Naive thymus-derived CD4-positive, alpha-beta T cell (primary cell): Measurements from ENCODE around the gene NSMF. TPM values are rescaled to one million over a fixed set of nuclear protein-coding genes. Genes with fewer than 3 reads are reported as not detected.

ENCODE experiments used
- ATAC-seq: fragments of 150-1000 bp; cut with Tn5 transposase; 2 replicates; pipeline ENCODE4 v1.10.0; 2021; ENCODE audit warnings: mild to moderate bottlenecking, moderate library complexity
- CTCF ChIA-PET: fragments of 350-600 bp; sonication (Branson Sonifier 250); formaldehyde crosslinking; loops from one replicate; lab custom pipeline; 2021; ENCODE audit warnings: antibody characterized with exemption; lab: Charles Lee
- POLR2A ChIA-PET: fragments of 350-600 bp; sonication (Branson Sonifier 250); formaldehyde crosslinking; loops from one replicate; lab custom pipeline; 2021; ENCODE audit warnings: antibody characterized with exemption, inconsistent platforms; lab: Charles Lee
- DNase-seq, 9 donors: peaks; one replicate each; pipeline versions ENCODE4 v3.0.0 to v3.0.0-alpha.2; 2020 to 2022; ENCODE audit warnings: mixed read lengths in 1 of 9
- H3K27ac ChIP-seq: one replicate; pipeline ENCODE4 v1.7.0; 2013; ENCODE audit warnings: mild to moderate bottlenecking, low read depth, low read length, moderate library complexity
- H3K27me3 ChIP-seq, 2 donors: one replicate each; pipeline ENCODE4 v1.7.0; 2013; ENCODE audit warnings: low read length in 2 of 2, mild to moderate bottlenecking in 2 of 2, moderate library complexity in 2 of 2; ENCODE audit not compliant: control insufficient read depth in 2 of 2, insufficient read depth in 2 of 2
- H3K36me3 ChIP-seq, 3 experiments: 1 replicate in 2 of 3; 2 replicates in 1 of 3; pipeline ENCODE4 v1.7.0; 2013; ENCODE audit warnings: low read length in 3 of 3, mild to moderate bottlenecking in 3 of 3, moderate library complexity in 1 of 3; ENCODE audit not compliant: insufficient read depth in 3 of 3, control insufficient read depth in 2 of 3
- H3K4me1 ChIP-seq, 2 donors: one replicate each; pipeline ENCODE4 v1.7.0; 2013; ENCODE audit warnings: low read length in 2 of 2, mild to moderate bottlenecking in 2 of 2, moderate library complexity in 1 of 2; ENCODE audit not compliant: control insufficient read depth in 2 of 2, insufficient read depth in 2 of 2
- H3K4me3 ChIP-seq: 2 replicates; pipeline ENCODE4 v1.7.0; 2013; ENCODE audit warnings: mild to moderate bottlenecking, low read length
- H3K9me3 ChIP-seq, 3 experiments: 1 replicate in 2 of 3; 2 replicates in 1 of 3; pipeline ENCODE4 v1.7.0; 2013; ENCODE audit warnings: low read length in 3 of 3; ENCODE audit not compliant: control insufficient read depth in 2 of 3
- H3K27ac Mint-ChIP-seq, 9 donors: one replicate each; pipeline ENCODE4 v1.8.0; 2020 to 2022; ENCODE audit warnings: mixed read lengths in 9 of 9, mild to moderate bottlenecking in 8 of 9, moderate library complexity in 5 of 9, inconsistent platforms in 2 of 9
- H3K27me3 Mint-ChIP-seq, 5 donors: one replicate each; pipeline ENCODE4 v1.8.0; 2021 to 2022; ENCODE audit warnings: mixed read lengths in 5 of 5, mild to moderate bottlenecking in 1 of 5
- H3K36me3 Mint-ChIP-seq, 5 donors: one replicate each; pipeline ENCODE4 v1.8.0; 2020 to 2022; ENCODE audit warnings: mixed read lengths in 5 of 5, mild to moderate bottlenecking in 3 of 5, inconsistent platforms in 1 of 5
- H3K4me1 Mint-ChIP-seq, 7 donors: one replicate each; pipeline ENCODE4 v1.8.0; 2020 to 2022; ENCODE audit warnings: mixed read lengths in 7 of 7, mild to moderate bottlenecking in 3 of 7, inconsistent platforms in 1 of 7
- H3K4me3 Mint-ChIP-seq, 10 donors: one replicate each; pipeline ENCODE4 v1.8.0; 2020 to 2022; ENCODE audit warnings: mild to moderate bottlenecking in 10 of 10, mixed read lengths in 10 of 10, moderate library complexity in 6 of 10, inconsistent platforms in 2 of 10
- H3K9me3 Mint-ChIP-seq, 11 donors: one replicate each; pipeline ENCODE4 v1.8.0; 2020 to 2022; ENCODE audit warnings: mixed read lengths in 11 of 11, mild to moderate bottlenecking in 4 of 11, inconsistent platforms in 1 of 11, moderate library complexity in 1 of 11
- intact Hi-C, 2 donors: fragments of 100-400 bp; cut with micrococcal nuclease; formaldehyde crosslinking; loops; one replicate each; pipeline ENCODE4 v1.15.1; 2023
- polyA plus RNA-seq, 2 donors: library from polyadenylated mRNA; unstranded; fragments of 300-500 nt; fragmentation: Illumina TruSeq; gene quantifications; one replicate each; pipeline ENCODE4 v1.2.3, GENCODE V29; 2021
- total RNA-seq, 6 experiments: library from RNA in 5 of 6; stranded (reverse) in 5 of 6; gene quantifications; 1 replicate in 5 of 6; 2 replicates in 1 of 6; pipeline ENCODE4 v1.2.3 and lab custom pipeline; 2021 to 2026

NSMF gene
- total and polyA plus RNA-seq, 7 experiments from 2014 or later: 10.9 to 92.0 (median 29.0) TPM

DNA sequence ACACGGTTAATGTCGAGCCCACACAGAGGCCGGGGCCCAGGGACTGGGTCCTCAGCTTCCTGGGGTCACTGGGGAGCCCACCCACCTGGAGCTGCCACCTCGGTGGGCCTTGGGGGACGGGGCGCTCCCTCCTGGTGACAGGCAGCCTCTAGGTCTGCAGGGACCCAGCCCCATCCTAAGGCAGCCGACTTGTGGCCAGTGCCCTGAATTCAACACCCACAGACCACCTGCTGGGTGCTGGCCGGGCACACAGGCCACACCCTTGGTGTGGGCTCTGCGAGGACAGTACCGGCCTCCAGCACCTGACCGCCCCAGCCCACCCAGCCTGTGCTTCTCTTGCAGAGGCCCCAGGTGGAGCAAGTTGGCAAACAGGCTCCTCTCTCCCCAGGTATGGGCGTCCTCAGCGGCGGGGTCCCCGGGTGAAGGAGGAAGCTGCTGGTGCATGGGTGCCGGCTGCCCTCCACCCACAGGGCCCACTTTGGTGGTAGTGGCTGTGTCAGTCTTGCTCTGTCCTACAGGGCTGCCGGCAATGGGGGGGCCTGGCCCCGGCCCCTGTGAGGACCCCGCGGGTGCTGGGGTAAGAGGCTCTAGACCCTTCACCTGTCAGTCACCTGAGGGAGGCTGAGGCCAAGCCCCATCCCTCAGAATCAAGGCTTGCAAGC, 26.3 kb downstream of the NSMF start:
- H3K4me1 ChIP-seq: no peaks in the 10 kb centered on the region
- ChIA-PET CTCF (no interaction called here), POLR2A (no interaction called here)
- H3K27ac Mint-ChIP-seq: no peak overlapping the region
- intact Hi-C loops: no loop called here
- H3K4me3 ChIP-seq: no peak overlapping the region
- H3K9me3 ChIP-seq: no peaks in the 10 kb centered on the region
- no peaks in the 10 kb centered on the region for H3K4me1 Mint-ChIP-seq
- H3K4me3 Mint-ChIP-seq: no peak overlapping the region
- no peaks in the 10 kb centered on the region for H3K36me3 Mint-ChIP-seq
- H3K9me3 Mint-ChIP-seq: no peaks in the 10 kb centered on the region
- no peaks in the 10 kb centered on the region for H3K27me3 Mint-ChIP-seq
- DNase-seq (no peak), ATAC-seq (no peak)
- no peaks in the 10 kb centered on the region for H3K36me3 ChIP-seq
- no peaks in the 10 kb centered on the region for H3K27me3 ChIP-seq
- H3K27ac ChIP-seq: no peak overlapping the region

DNA sequence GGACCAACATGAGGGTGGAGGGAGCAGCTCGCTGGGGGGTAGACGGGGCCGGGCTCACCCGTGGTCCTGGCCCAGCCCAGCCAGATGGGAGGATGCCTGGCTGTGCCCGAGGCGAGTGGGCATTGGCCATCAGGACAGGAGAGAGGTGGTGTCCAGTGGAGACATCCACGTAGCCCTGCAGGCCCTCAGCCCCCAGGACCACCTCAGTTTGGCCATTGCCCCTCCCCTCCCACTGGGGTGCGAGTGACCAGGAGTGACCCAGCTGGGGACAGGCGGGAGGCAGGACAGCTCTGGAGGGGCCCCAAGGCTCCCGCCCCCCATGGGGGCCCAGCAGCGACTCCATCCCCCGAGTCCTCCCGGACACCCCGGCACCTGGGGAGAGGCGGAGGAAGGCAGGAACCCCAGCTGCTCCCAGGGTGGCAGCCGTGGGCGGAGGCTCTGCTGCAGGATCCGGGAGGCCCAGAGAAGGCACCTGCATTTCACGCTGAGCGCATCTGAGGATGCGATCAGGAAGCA, 27.7 kb downstream of the NSMF start:
- H3K4me1 Mint-ChIP-seq: no peaks in the 10 kb centered on the region
- ChIA-PET CTCF (interaction anchor here (0.5 to 0.6 kb wide), 2 partner anchors 22 to 245 kb away, joined by 3 read pairs; no protein-coding TSS in a partner anchor), POLR2A (no interaction called here)
- H3K36me3 Mint-ChIP-seq: no peaks in the 10 kb centered on the region
- H3K27ac ChIP-seq: no peak overlapping the region
- H3K27me3 ChIP-seq: no peaks in the 10 kb centered on the region
- H3K4me3 ChIP-seq: no peak overlapping the region
- H3K4me3 Mint-ChIP-seq: no peak overlapping the region
- no peaks in the 10 kb centered on the region for H3K36me3 ChIP-seq
- ATAC-seq (no peak), DNase-seq (no peak)
- intact Hi-C loops: no loop called here
- H3K27me3 Mint-ChIP-seq: no peaks in the 10 kb centered on the region
- H3K9me3 Mint-ChIP-seq: no peaks in the 10 kb centered on the region
- H3K27ac Mint-ChIP-seq: no peak overlapping the region
- H3K4me1 ChIP-seq: no peaks in the 10 kb centered on the region
- no peaks in the 10 kb centered on the region for H3K9me3 ChIP-seq

DNA sequence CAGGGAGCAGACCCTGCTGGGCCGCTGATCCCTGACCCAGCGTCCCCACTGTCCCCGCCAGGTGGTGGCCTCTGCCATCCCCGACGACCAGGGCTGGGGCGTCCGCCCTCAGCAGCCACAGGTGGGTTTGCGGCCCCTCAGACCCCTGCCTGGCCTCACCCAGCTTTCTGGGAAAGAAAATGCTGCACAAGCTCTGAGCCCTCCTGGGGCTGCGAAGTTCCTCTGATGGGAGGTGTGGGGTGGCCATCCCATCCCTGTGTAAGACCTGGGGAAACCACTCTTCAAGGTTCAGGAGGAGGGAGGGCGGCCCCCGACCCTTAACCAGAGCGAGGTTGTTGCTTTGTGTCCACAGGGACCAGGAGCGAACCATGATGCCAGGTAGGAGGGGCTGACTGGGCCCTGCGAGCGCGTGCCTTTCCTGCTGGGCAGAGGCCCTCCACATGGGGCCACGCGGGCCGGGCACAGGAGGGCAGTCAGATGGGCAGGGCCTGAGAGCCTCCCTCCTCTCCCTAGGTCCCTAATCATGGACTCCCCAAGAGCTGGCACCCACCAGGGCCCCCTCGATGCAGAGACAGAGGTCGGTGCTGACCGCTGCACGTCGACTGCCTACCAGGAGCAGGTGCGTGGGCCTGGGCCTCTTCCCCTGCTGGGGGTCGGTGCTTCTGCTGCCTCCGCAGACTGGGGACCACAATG, 28.3 kb downstream of the NSMF start:
- POLR2A ChIA-PET: no interaction called here

DNA sequence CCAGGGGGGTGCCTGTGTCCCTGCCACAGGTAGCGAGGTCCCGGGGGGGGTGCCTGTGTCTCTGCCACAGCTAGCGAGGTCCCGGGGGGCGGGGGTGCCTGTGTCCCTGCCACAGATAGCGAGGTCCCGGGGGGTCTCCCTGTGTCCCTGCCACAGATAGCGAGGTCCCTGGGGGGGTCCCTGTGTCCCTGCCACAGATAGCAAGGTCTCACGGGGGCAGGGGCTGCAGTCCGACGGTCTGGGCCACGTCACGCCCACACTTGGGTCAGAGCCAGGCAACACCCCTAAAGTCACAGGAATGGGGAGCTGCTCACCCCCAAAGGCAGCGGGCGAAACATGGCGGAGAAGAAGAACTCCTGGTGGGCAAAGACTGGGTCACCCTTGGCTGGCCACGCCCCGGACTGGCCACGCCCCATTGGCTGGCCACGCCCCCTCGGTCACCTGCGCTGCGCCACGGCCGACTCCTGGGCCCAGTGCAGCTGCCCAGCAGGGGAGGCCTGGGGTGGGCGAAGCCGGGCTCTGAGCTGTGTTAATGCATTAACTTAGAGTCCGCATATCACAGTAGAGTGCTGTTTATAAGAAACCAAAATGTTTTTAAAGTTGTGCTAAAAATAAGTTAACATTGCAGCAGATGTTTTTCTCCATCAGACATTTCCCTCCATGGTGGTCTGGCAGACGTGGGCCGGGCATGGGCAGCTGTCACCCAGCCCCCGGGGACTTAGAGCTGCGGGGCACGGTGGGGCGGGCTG, 29.0 kb downstream of the NSMF start:
- intact Hi-C loops: loop anchor here in 1 of 2 donors (10.0 kb wide), 1 partner anchor 125 kb away; the partner anchor contains the start of genes MRPL41 and PNPLA7
- Histone ChIP-seq H3K27ac (no peak overlapping the region), H3K27me3 (no peaks in the 10 kb centered on the region), H3K9me3 (no peaks in the 10 kb centered on the region), H3K4me3 (no peak overlapping the region), H3K4me1 (no peaks in the 10 kb centered on the region), H3K36me3 (no peaks in the 10 kb centered on the region)
- peaks cover 0 to under 1% (median 0%) of the 10 kb centered on the region in 5 donors for H3K27me3 Mint-ChIP-seq
- H3K27ac Mint-ChIP-seq: no peak overlapping the region
- H3K4me1 Mint-ChIP-seq: no peaks in the 10 kb centered on the region
- ChIA-PET POLR2A (no interaction called here), CTCF (no interaction called here)
- ATAC-seq (no peak), DNase-seq (no peak)
- no peaks in the 10 kb centered on the region for H3K9me3 Mint-ChIP-seq
- H3K36me3 Mint-ChIP-seq: no peaks in the 10 kb centered on the region
- H3K4me3 Mint-ChIP-seq: no peak overlapping the region

More for the DNA sequence above, 28.3 kb downstream of the NSMF start:
- no peaks in the 10 kb centered on the region for H3K36me3 ChIP-seq
- H3K4me3 ChIP-seq: no peak overlapping the region
- intact Hi-C loops: no loop called here
- H3K9me3 ChIP-seq: no peaks in the 10 kb centered on the region
- CTCF ChIA-PET: no interaction called here
- H3K27me3 ChIP-seq: no peaks in the 10 kb centered on the region
- Mint-ChIP-seq H3K27ac (no peak overlapping the region), H3K4me1 (no peaks in the 10 kb centered on the region), H3K9me3 (no peaks in the 10 kb centered on the region), H3K4me3 (no peak overlapping the region), H3K36me3 (no peaks in the 10 kb centered on the region), H3K27me3 (no peaks in the 10 kb centered on the region)
- no peak for DNase-seq
- ATAC-seq: no peak
- no peaks in the 10 kb centered on the region for H3K4me1 ChIP-seq
- H3K27ac ChIP-seq: no peak overlapping the region

DNA sequence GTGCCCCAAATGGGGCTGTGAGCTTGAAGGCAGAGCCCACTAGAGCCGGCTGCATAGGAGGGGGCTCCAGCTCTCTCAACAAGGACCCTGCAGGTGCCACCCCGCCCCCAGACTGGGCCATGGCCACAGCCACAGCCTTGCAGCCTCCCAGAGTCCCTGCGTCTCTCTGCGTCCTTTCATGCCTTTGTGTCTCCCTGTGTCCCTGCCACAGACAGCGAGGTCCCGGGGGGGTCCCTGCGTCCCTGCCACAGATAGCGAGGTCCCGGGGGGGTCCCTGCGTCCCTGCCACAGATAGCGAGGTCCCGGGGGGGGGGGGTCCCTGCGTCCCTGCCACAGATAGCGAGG, 29.6 kb downstream of the NSMF start:
- H3K9me3 Mint-ChIP-seq: no peaks in the 10 kb centered on the region
- Histone ChIP-seq H3K27me3 (no peaks in the 10 kb centered on the region), H3K36me3 (no peaks in the 10 kb centered on the region), H3K4me1 (no peaks in the 10 kb centered on the region), H3K27ac (no peak overlapping the region), H3K9me3 (no peaks in the 10 kb centered on the region), H3K4me3 (no peak overlapping the region)
- ChIA-PET POLR2A (no interaction called here), CTCF (no interaction called here)
- H3K36me3 Mint-ChIP-seq: no peaks in the 10 kb centered on the region
- DNase-seq (no peak), ATAC-seq (no peak)
- intact Hi-C loops: loop anchor here in 1 of 2 donors (10.0 kb wide), 1 partner anchor 125 kb away; the partner anchor contains the start of genes MRPL41 and PNPLA7
- no peak overlapping the region for H3K27ac Mint-ChIP-seq
- H3K27me3 Mint-ChIP-seq: peaks cover 0 to 5% (median 0%) of the 10 kb centered on the region in 5 donors
- H3K4me1 Mint-ChIP-seq: peaks cover 0 to 6% (median 0%) of the 10 kb centered on the region in 7 donors
- H3K4me3 Mint-ChIP-seq: no peak overlapping the region

DNA sequence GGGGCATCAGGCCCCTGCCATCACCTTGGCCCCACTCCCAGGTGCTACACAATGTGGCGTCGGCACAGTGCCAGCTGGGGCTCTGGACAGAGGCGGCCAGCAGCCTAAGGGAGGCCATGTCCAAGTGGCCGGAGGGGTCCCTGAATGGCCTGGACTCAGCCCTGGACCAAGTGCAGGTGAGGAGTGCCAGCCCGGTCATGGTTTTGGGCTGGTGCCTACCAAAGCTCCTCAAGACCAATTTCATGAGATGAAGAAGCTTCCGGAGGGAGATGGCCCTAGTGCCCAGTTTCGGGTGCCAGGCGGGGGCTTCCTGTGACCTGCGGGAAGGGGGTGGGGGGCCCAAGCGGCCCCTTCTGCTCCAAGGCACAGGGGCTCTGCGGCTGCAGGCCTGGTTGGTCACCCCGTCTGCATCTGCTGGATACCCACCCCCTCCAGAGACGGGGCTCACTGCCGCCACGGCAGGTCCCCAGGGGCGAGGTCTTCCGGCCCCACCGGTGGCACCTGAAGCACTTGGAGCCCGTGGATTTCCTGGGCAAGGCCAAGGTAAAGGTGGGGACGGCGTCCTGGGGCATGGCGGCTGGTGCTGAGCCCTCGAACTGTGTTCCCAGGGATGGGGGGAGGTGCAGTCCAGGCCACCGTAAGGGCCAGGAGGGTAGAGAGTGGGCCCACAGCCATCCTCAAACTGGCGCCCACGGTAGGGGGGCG, 30.1 kb downstream of the NSMF start:
- Histone ChIP-seq H3K36me3 (no peaks in the 10 kb centered on the region), H3K4me3 (no peak overlapping the region), H3K9me3 (no peaks in the 10 kb centered on the region), H3K27ac (no peak overlapping the region), H3K4me1 (no peaks in the 10 kb centered on the region), H3K27me3 (no peaks in the 10 kb centered on the region)
- POLR2A ChIA-PET: no interaction called here
- Mint-ChIP-seq H3K36me3 (no peaks in the 10 kb centered on the region), H3K27ac (no peak overlapping the region), H3K27me3 (peaks cover 0 to 9% (median 0%) of the 10 kb centered on the region in 5 donors), H3K4me3 (no peak overlapping the region), H3K9me3 (no peaks in the 10 kb centered on the region), H3K4me1 (peaks cover 0 to 10% (median 2%) of the 10 kb centered on the region in 7 donors)
- no peak for ATAC-seq
- CTCF ChIA-PET: no interaction called here
- DNase-seq: no peak
- intact Hi-C loops: loop anchor here in 1 of 2 donors (10.0 kb wide), 1 partner anchor 126 kb away; the partner anchor contains the start of genes MRPL41 and PNPLA7
